Stimulated activated CD8-positive, alpha-beta memory T cell treated with anti-CD3 and anti-CD28 coated beads, Interleukin-4, amount 100 ng/mL, for 24 hours (primary cell): ENCODE data around the gene TARS2.

Source experiments
- DNase-seq: peaks from one replicate; pipeline ENCODE4 v3.0.0-alpha.2; 2020; ENCODE audit warnings: low read depth

TARS2 gene

GRCh38 chr1:150555971-150556865, 69.0 kb downstream of the TARS2 start:
- no peak for DNase-seq

GRCh38 chr1:150557065-150557600, 69.9 kb downstream of the TARS2 start:
- DNase-seq, result no peak
